Measurements from ENCODE around the gene RHD.

DNA sequence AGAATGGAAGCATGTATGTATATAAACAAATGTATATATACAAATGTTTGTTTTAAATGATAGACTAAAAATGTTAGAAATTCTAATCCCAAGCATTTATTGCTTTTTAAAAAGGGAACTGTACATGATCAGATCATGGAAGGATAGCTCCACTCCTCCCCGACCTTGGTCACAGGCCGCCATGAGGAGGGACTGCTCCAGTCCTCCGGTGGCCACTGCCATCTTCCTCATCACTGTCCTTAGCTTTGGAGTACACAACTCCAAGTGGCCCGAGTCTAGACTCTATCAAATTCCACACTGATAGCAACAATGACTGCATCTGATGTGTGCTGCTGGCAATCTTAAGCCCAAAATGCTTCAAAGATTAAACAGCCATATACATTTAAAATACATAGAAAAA lies 49.7 kb upstream of the RHD start:
- TF ChIP-seq CTCF (conservative IDR thresholded peaks at IDR 0.05; ENCODE audit: low read depth, low read length) (no peak), EZH2 (IDR thresholded peaks at IDR 0.05; ENCODE audit: borderline replicate concordance, low read depth, low read length, poor library complexity, severe bottlenecking) (no peak)
